OCI-LY3 (cell line): ENCODE measurements around the gene MTRF1.

Experiments used
- EZH2phosphoT487 ChIP-seq: fragments of 200-600 bp; shearing (Covaris generic); IDR thresholded peaks from 2 replicates; pipeline ENCODE4 v1.6.1; 2018; ENCODE audit warnings: antibody characterized with exemption, mixed run types, low read depth
- TF ChIP-seq, protein P1 (sequence below): fragments of 200-600, 300-600 bp; sonication (generic); IDR thresholded peaks from 2 replicates; pipeline ENCODE4 v1.5.1; 2014; ENCODE audit warnings: antibody characterized with exemption, low read length, low read depth

DNA sequence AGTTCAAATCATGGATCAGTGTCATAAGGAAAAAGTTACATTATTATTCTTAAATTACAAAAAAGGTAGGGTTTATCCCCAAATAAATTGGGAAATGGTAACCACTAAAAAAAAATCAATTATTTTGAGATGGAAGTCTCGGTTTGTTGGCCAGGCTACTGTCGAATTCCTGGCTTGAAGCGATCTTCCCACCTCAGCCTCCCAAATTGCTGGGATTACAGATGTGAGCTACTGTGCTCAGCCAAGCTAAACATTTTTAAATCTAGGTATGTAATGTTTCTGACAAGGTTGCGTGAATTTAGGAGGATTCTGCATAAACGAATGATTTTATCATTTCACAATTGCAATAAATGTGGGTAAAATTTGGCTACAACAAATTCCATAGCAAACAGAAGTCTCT lies 49.7 kb upstream of the MTRF1 start:
- TF ChIP-seq, protein P1, sequence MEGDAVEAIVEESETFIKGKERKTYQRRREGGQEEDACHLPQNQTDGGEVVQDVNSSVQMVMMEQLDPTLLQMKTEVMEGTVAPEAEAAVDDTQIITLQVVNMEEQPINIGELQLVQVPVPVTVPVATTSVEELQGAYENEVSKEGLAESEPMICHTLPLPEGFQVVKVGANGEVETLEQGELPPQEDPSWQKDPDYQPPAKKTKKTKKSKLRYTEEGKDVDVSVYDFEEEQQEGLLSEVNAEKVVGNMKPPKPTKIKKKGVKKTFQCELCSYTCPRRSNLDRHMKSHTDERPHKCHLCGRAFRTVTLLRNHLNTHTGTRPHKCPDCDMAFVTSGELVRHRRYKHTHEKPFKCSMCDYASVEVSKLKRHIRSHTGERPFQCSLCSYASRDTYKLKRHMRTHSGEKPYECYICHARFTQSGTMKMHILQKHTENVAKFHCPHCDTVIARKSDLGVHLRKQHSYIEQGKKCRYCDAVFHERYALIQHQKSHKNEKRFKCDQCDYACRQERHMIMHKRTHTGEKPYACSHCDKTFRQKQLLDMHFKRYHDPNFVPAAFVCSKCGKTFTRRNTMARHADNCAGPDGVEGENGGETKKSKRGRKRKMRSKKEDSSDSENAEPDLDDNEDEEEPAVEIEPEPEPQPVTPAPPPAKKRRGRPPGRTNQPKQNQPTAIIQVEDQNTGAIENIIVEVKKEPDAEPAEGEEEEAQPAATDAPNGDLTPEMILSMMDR: no peak
- TF ChIP-seq EZH2phosphoT487: no peak
